HG02970 (cell line): ENCODE results near the gene FGFR4.

ENCODE experiments used
- ATAC-seq: cut with Tn5 transposase; IDR thresholded peaks from one replicate; pipeline ENCODE4 v1.9.1; 2021; ENCODE audit warnings: mild to moderate bottlenecking, moderate library complexity, moderate number of reproducible peaks; ENCODE audit not compliant: unreplicated experiment, low FRiP score

Gene FGFR4

DNA sequence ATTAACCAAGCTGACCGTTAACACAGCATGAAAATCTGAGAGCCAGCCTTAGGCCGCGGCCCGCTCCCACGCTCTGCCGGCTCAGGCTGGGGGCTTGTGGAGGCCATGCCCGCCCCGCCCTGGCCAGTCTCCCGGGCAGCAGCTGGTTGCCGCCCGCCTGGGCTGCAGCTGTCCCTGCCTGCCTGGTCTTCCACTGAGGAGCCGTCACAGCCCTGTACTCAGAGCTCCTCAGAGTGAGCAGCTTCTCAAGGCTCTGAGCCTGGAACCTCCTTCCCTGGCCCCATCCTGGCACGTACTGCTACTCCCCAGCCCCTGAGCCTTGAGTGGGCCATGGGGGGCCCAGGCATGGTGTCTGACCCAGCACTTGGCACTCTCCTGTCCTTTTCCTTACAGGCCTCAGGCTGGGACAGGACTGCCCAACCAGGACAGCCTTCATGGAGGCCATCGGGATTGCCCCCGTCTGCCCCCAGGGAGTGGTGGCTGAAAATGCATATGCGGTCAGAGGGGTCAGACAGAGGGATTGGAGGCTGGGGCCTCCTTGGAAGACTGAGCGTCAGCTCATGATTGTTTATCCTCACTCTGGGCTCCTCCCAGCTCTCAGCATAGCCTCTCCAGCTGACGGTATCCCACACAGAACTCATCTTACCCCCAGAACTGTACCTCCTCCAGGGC is 11.9 kb downstream of the FGFR4 start:
- no peak for ATAC-seq

DNA sequence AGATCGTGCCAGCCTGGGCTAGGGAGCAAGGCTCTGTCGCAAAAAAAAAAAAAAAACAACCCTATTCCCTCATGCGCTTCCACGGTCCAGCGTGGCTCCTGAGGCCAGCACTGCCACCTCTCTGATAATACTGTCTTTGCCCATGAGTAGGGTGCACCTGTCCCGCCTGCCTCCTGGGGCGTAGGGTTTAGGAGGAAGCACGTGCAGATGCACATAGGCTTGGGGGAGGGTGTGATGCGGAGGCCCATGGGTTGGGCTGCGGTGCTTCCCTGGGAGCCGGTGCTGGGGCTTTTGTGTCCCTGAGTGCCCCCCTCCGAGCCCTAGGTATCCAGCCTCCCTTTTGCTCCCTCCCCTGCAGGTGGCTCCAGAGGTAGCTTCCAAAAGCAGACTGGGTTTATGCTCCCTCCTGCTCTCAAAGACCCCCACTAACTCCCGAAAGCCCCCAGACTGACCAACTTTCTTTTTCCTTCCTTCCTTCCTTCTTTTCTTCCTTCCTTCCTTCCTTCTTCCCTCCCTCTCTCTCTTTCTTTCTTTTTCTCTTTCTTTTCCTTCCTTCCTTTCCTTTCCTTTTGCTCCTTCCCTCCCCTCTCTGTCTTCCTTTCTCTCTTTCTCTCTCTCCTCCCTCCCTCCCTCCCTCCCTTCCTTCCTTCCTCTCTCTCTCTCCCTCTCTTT is 12.8 kb downstream of the FGFR4 start:
- no peak for ATAC-seq

DNA sequence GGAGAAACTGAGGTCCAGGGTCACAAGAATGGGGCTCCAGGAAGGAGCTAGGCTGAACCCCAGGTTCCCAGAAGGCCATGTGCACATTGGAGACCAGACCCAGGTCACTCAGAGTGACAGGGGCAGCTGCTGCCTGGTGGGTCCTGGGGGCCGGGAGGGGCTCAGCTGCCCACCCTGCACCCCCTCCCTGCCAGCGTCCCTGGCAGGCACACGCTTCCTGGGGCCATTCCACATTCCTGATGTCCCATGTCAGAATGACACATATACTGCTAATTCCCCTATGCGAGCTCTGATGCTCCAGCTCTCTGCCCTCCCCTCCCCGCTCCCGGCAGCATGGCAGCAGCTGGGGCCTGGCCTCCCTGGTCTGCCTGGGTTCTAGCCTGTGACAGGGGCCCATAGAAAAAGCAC is 14.0 kb downstream of the FGFR4 start:
- no peak for ATAC-seq

DNA sequence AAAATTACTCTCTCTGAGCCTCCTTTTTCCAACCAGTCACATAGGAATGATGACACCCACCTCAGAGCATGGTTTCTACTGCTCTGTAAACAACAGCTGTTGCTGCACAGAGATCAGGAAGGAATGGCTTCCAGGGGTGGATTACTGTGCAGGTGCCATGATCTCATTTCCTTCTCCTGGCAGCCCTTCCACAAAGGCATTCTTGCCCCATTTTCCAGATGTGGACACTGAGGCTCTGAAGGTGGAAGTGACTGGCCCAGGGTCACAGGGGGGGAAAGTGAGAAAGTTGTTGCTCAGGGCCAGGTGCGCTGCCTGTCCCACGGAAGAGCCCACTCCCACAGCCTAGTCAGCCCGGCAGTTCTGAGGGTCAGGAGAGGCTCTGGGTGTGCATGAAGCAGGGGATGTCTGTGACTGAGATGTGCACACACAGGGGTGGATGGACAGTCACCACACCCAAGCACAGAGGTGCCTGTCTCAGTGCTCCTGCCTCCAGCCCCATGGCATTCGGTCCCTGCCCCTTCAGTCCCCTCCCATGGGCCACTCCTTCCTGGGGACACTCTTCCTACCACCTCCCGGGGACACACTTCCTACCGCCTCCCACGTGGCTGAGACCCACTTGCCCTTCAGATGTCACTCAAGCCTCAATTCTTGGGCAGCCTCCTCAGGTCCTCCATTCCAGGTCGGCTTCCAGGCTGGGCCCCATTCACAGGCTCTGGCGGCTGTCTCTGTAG is 17.0 kb downstream of the FGFR4 start:
- ATAC-seq: no peak

DNA sequence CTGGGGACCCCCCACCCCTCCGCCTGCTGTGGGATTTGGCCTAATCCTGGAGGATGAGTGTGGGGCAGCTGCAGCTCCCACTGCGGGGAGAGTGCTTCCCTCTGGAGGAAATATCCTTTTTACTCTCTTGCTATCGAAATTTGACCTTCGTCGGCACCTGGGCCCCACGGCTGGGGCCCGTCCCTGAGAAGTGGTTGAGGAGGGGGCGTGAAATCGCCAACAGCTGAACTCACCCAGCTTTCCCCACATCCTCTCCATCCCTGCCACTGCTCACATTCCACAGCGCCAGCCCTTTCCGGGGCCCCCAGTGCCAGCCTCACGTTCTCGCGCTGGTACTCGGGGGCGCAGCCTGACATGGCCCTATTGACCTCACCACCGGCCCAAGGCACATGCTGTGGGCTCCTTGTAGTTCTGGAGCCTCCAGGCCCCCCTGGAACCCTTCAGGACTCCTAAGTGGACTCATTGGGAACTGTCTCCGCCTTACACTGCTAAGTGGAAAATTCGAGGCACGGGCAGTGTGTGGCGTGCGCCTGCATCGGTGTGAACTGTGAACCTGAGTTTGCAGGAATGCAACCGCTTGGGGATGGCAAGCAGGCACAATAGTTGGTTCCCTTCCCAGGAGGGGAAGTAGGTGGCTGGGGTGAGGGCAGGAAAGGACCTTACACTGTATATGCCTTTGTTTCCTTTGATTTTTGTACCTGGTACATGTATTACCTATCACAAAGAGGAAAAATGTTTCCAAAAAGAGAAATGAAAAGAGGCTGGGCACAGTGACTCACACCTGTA is 19.2 kb downstream of the FGFR4 start:
- ATAC-seq: no peak

DNA sequence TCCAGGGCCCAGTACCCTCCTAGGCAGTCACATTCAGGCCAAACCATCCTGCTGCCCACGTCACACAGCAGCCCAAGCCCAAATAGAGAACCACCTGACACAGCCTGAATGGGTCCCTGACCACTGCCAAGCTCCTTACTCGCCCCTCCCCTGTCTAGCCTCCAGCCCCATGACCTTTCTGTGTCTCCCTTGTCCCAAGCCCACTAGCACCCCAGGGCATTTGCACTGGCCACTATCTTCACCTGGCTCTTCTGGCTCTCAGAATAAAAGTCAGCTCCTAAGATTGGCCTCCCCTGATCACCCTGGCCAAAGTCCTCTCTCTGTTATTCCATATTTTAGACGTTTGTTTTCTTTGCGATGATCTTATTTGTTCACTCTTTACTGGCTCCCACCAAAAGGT is 20.4 kb downstream of the FGFR4 start:
- ATAC-seq: no peak

DNA sequence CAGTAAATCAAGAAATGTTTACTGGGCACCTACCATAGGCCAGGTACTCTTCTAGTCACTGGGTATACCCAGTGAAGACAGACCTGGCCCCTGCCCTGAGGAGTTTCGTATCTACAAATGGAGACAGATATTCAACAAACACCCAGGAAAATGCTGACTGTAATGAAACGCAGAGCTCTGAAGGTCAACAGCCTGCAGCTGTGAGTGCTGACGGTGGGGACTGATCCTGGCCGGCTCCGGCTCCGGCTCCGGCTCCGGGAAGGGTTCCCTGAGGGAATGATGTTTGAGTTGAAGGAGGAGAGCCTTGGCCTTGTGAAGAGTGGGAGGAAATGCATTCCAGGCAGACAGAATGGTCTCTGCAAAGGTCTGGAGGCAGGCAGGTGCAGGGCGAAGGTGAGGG is 23.1 kb downstream of the FGFR4 start:
- ATAC-seq: no peak

DNA sequence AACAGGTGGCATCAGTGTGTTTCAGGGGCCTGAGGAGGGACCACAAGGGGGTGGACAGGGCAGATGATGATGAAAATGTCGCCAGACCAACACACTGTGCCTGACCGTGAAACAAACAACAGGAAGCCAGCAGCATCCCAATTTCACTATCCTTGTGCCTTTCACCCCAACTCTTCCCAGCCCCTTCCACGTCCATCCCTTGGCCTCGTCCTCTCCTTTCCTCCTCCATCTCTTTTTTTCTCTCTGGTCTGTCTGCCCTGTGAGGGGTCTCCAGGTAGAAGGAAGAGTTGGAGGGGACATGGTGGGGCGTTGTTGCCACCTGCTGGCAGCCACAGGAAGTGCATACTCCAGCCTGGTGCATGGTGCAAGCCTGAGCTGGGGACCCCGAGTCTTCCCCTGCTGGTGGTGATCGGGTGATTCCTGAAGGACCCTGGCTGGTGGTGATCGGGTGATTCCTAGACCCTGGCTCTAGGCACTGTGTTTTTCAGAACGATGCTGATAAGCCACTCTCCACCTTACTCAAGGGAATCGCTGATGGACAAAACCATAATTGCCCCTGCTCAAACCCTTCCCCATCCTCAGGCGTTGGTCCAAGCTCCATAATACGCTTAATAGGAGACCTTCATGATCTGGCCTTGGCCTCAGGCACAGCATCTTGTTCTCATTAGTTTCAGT is 25.1 kb downstream of the FGFR4 start:
- no peak for ATAC-seq

DNA sequence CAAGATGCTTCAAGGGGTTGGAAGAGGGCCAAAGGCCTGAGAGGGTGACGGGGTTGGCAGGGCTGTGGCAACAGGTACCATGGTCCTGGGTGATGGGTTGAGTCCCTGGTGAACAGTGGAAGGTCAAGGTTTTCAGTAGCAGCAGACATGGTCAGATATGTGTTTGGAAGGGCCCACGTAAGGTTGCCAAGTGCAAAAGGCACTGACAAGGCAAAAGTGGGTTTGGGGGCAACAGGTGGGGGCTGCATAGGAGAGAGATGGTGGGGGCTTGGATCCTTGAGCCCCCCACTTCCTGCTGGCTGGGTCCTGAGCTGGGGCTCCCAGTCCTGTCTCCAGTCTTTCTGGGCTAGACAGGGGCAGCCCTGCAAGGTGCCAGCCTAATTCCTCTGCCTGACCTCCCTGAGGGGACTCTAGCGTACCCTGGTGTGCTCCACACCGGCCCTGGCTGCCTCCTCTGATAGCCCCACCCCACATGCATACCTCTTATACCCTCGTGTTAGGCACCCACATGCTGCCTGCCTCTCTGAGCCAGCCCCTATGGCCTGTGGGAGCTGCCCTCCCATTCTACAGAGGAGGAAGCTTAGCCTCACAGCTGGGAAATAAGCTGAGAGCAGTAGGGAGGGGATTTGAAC is 26.0 kb downstream of the FGFR4 start:
- ATAC-seq: no peak

DNA sequence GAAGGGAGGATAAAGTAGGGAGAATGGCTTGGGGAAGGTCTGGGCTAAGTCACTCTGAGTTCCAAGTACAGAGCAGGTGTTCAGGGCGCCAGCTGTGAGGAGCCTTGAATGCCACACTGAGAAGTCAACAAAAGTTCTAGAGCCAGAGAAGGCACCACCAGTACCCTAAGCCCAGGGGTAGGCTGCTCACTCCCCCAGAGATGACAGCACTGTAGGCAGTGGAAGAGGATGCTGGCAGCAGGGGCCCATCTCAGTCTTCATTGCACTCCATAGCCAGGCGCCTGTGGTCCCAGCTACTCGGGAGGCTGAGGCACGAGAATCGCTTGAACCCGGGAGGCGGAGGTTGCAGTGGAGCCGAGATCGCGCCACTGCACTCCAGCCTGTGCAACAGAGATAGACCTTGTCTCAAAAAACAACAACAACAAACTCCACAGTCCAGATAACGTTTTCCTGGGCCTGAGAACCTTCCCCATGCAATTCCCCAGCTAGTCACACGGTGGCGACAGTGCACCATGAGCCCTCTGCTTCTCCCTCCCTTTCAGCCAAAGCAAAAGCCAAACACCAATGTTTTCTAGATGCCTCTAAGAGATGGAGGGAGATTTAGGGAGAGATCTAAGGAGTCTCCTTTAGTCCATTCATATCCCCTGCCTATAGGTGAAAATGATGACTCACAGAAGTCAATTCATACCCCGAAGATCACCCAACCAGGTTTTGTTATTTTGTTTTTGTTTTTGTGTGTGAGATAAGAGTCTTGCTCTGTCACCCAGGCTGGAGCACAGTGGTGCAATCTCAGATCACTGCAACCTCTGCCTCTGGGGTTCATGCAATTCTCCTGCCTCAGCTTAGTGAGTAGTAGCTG is 27.1 kb downstream of the FGFR4 start:
- no peak for ATAC-seq

DNA sequence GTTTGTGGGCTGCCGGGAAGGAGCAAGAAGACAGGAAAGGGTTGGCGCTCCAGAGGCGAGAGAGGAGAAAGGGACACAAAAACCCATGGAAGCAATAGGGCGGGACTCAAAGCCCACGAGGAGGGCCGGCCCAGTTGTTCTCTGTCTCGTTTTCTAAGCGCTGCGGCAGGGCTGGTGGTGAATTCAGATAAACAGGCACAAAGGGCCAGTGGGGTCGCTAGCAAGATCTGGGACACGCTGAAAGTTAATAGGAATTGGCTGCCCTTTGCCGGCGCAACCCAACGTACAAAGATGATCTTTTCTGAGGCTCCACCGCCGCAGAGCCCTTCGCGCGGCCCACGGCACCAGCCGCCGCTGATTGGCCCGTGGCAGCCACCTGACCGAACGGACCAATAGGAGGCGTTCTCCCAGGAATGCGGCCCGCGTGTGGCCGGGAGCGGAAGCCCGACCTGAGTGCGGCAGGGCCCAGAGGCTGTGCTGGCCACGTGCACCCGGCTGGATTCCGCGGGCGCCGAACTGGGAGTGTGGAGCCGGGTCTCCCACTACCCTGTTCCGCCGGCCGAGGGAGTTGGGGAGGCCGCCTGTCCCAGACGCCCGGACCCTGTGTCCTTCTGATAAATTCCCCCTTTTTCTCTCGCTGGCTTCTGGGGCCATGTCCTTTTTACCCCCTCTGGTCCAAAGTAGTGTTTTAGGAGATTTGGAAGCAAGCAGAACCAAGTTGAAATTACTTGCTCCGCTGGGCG is 30.1 kb downstream of the FGFR4 start:
- no peak for ATAC-seq

DNA sequence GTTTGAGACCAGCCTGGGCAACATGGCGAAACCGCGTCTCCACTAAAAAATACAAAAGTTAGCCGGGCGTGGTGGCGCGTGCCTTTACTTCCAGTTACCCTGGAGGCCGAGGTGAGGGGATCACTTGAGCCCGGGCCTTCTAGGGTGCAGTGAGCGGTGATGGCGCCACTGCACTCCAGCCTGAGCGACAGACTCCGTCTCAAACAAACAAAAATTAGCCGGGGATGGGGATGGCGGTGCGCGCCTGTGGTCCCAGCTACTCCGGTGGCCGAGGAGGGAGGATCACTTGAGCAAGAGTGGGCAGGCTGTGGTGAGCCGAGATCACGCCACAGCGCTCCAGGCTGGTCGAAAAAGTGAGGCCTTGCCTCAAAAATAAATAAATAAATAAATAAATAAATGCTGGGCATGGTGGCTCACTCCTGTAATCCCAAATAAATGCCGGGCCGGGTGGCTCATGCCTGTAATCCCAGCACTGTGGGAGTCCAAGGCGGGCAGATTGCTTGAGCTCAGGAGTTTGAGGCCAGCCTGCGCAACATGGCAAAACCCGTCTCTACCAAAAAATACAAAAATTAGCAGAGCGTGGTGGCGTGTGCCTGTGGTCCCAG is 30.8 kb downstream of the FGFR4 start:
- no peak for ATAC-seq

DNA sequence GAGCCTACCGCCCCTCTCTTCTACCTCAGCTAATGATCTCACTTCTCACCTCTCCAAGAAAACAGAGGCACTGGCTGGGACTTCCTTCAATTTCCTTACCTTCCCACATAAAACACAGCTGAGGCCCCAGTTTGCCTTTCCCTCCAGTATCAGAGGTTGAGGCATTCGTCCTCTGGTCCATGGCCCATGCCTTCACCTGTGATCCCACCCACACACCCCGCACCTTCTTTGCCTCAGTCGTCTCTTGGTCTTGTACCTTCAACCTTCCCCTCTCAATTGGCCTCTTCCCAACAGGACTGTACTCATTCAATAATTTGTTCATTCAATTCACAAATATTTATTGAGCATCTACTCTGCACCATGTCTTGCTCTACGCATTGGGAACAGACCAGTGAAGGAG is 35.9 kb downstream of the FGFR4 start:
- ATAC-seq: no peak

DNA sequence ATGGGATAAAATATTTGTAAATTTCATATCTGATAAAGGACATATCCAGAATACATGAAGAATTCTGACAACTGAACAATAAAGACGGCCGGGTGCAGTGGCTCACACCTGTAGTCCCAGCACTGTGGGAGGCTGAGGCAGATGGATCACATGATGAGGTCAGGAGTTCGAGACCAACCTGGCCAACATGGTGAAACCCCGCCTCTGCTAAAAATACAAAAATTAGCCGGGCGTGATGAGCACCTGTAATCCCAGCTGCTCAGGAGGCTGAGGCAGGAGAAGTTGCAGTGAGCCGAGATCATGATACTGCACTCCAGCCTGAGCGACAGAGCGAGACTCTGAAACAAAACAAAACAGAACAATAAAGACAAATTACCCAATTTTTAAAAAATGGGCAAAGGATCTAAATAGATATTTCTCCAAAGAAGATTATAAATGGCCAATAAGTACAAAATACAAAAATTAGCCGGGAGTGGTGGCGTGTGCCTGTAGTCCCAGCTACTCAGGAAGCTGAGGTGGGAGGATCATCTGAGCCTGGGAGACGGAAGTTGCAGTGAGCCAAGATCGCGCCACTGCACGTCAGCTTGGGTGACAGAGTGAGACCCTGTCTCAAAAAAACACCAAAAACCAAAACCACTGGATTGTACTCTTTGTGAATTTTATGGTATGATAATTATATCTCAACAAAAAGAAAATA is 37.2 kb downstream of the FGFR4 start:
- ATAC-seq: no peak

DNA sequence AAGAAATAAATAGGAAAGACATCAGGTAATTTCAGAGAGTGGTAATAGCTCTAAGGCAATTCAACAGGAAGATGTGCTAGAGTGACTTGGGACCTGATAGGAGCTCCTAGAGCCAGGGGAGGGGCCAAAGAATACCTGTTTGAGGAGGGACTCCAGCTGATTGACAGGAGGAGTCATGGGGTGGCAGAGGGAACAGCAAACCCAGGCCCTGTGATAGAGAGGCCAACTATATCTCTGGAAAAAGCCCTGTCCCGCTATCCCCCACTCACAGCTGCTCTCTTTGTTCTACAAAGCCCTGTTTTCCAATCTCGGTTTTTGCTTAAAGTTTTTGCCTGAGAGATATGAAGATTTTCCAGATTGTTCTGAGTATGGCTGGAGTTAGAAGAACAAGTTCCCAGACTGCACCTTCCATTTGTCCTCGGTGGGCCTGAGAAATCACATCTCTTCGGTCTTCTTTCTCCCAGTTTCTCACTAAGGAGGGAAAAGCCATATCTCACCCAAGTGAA is 37.8 kb downstream of the FGFR4 start:
- ATAC-seq: no peak

DNA sequence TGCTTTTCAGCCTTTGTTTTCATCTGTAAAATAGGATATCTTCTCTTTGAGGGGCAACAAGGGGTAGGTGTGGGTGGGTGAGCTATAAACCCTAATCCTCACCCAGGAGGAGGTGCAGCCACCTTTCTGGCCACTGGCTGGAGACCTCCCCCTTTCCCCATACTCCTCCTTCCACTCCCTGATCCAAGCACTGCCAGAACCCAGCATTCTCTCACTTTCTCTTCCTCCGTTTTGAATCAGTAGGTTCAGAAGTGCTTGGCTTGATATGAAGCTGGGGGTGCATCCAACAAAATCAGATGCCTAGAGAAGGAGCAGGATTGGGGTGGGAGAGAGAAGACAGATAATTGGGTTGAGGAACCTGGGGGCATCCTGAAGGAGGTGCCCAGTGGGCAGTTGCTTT is 40.1 kb downstream of the FGFR4 start:
- ATAC-seq: no peak

DNA sequence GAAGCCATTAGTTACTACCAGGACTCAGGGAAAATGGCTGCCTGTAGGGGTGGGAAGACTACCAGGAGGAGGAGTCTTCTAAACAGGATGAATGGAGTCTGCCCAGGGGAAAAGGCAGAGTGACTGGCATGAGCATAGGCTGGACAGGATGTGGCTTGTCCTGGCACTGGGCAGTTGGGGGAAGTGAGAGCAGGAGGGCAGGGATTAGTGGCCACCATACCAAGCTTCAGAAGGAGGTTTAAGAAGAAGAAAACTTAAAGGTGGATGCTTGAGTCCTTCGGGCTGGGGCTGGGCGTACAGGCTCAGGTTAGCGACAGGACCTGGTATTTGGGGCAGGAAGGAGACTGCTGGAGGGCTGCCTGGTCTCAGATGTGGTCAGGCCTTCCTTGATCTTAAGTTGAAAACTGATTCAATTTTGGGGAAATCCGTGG is 41.9 kb downstream of the FGFR4 start:
- no peak for ATAC-seq
